Suprapubic skin (tissue), 4 donors: ENCODE measurements around the gene TMEM132D.

ENCODE experiments used
- CTCF ChIP-seq, 2 donors: fragments of 200-600 bp in 1 of 2; fragments of 450-650 bp in 1 of 2; sonication (generic) in 1 of 2; IDR thresholded peaks; one replicate each; pipeline ENCODE4 v1.5.1; 2016 to 2019; ENCODE audit warnings: antibody characterized with exemption in 2 of 2, mild to moderate bottlenecking in 1 of 2, moderate library complexity in 1 of 2
- POLR2A ChIP-seq, 2 donors: fragments of 450-650 bp; IDR thresholded peaks; one replicate each; pipeline ENCODE4 v1.6.1; 2017; ENCODE audit warnings: antibody characterized with exemption in 2 of 2, mild to moderate bottlenecking in 2 of 2, moderate library complexity in 2 of 2
- POLR2AphosphoS5 ChIP-seq, 3 donors: sonication (generic); formaldehyde crosslinking; IDR thresholded peaks; one replicate each; pipeline ENCODE4 v1.6.1; 2017; ENCODE audit warnings: antibody characterized with exemption in 3 of 3

- TF ChIP-seq POLR2AphosphoS5 (IDR thresholded peaks at IDR 0.05): no peak
- no peak for TF ChIP-seq CTCF (IDR thresholded peaks at IDR 0.05)
- no peak for TF ChIP-seq POLR2A (IDR thresholded peaks at IDR 0.05)
Observed at GRCh38 chr12:129446696-129447095, 457.1 kb downstream of the TMEM132D start.
